Transverse colon (tissue), 4 donors: Measurements from ENCODE around the gene PLEKHA1.

Experiments used
- EP300 ChIP-seq: sonication (generic); formaldehyde crosslinking; IDR thresholded peaks from one replicate; pipeline ENCODE4 v1.6.1; 2017; ENCODE audit warnings: antibody characterized with exemption, low read depth
- POLR2A ChIP-seq: fragments of 450-650 bp; IDR thresholded peaks from one replicate; pipeline ENCODE4 v1.6.1; 2016; ENCODE audit warnings: antibody characterized with exemption, mild to moderate bottlenecking, moderate library complexity
- POLR2AphosphoS5 ChIP-seq, 3 donors: sonication (generic); formaldehyde crosslinking; IDR thresholded peaks; one replicate each; pipeline ENCODE4 v1.6.1; 2016; ENCODE audit warnings: antibody characterized with exemption in 3 of 3
- TF ChIP-seq, protein P1 (sequence below), 5 experiments: fragments of 200-600 bp in 3 of 5; fragments of 450-650 bp in 2 of 5; sonication (generic) in 3 of 5; IDR thresholded peaks; 1 replicate in 2 of 5; 2 replicates in 3 of 5; pipeline ENCODE4 v1.5.1; 2016 to 2017; ENCODE audit warnings: antibody characterized with exemption in 5 of 5, inconsistent platforms in 3 of 5, mild to moderate bottlenecking in 2 of 5, moderate library complexity in 1 of 5

DNA sequence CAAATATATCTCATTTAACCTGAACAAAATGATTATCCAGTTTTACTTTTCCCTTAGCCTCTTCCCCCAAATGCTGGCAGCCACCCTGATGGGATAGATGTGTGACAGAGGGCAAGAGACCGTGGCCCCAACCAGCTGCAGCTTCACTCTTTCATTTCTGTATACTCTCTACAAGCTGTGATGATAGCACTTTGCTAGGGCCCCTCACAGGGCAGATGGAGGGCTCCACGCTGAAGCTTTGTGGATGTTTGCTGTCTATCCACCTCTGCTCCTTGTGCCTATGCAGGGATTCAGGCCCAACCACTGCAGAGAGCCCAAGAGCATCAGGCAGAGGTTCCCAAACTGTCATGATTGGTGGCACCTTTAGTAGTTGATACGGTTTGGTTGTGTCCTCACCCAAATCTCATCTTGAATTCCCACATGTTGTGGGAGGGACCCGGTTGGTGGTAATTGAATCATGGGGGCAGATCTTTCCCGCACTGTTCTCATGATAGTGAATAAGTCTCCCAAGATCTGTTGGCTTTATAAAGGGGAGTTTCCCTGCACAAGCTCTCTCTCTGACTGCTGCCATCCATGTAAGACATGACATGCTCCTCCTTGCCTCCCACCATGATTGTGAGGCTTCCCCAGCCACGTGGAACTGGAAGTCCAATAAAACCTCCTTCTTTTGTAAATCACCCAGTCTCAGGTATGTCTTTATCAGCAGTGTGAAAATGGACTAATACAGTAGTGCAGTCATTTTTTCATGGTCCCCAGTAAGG is 107.0 kb downstream of the PLEKHA1 start:
- TF ChIP-seq POLR2A (no peak), EP300 (no peak), POLR2AphosphoS5 (IDR thresholded peaks at IDR 0.05) (no peak)
- TF ChIP-seq, protein P1, sequence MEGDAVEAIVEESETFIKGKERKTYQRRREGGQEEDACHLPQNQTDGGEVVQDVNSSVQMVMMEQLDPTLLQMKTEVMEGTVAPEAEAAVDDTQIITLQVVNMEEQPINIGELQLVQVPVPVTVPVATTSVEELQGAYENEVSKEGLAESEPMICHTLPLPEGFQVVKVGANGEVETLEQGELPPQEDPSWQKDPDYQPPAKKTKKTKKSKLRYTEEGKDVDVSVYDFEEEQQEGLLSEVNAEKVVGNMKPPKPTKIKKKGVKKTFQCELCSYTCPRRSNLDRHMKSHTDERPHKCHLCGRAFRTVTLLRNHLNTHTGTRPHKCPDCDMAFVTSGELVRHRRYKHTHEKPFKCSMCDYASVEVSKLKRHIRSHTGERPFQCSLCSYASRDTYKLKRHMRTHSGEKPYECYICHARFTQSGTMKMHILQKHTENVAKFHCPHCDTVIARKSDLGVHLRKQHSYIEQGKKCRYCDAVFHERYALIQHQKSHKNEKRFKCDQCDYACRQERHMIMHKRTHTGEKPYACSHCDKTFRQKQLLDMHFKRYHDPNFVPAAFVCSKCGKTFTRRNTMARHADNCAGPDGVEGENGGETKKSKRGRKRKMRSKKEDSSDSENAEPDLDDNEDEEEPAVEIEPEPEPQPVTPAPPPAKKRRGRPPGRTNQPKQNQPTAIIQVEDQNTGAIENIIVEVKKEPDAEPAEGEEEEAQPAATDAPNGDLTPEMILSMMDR (IDR thresholded peaks at IDR 0.05), result no peak
